Measurements from ENCODE around the gene LAMB1. TPM values are rescaled to one million over a fixed set of nuclear protein-coding genes. Genes with fewer than 3 reads are reported as not detected.
"Not testable (repeated sequence)": the region's sequence is repeated elsewhere in the genome, so short reads cannot be mapped to it uniquely, and the experiment has no call there.

Gene LAMB1
- total RNA-seq, 1 donor = 332 TPM

DNA sequence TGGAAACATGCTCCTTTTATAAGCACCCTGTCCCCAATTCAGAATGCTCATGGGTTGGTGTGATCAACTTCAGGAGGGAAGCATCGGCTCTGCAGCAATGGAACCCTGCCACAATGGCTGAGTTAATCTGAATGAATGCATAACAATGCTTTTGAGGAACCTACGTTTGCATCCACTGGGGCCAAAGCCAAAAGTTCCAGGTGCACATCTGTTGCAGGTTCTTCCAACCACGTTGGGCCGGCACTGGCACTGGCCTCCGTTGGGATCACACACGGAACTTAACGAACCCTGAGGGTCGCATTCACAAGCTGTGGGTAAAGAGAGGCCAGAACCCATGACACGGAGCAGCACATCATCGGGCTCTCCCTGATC is 43.4 kb downstream of the LAMB1 start:
- no peak for DNase-seq (ENCODE audit: low read depth)
- TF ChIP-seq, protein P1, sequence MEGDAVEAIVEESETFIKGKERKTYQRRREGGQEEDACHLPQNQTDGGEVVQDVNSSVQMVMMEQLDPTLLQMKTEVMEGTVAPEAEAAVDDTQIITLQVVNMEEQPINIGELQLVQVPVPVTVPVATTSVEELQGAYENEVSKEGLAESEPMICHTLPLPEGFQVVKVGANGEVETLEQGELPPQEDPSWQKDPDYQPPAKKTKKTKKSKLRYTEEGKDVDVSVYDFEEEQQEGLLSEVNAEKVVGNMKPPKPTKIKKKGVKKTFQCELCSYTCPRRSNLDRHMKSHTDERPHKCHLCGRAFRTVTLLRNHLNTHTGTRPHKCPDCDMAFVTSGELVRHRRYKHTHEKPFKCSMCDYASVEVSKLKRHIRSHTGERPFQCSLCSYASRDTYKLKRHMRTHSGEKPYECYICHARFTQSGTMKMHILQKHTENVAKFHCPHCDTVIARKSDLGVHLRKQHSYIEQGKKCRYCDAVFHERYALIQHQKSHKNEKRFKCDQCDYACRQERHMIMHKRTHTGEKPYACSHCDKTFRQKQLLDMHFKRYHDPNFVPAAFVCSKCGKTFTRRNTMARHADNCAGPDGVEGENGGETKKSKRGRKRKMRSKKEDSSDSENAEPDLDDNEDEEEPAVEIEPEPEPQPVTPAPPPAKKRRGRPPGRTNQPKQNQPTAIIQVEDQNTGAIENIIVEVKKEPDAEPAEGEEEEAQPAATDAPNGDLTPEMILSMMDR (IDR thresholded peaks at IDR 0.05; ENCODE audit: insufficient read depth, low read length) = no peak
- H3K4me3 ChIP-seq (ENCODE audit: low read depth, low read length) = no peak overlapping the region

DNA sequence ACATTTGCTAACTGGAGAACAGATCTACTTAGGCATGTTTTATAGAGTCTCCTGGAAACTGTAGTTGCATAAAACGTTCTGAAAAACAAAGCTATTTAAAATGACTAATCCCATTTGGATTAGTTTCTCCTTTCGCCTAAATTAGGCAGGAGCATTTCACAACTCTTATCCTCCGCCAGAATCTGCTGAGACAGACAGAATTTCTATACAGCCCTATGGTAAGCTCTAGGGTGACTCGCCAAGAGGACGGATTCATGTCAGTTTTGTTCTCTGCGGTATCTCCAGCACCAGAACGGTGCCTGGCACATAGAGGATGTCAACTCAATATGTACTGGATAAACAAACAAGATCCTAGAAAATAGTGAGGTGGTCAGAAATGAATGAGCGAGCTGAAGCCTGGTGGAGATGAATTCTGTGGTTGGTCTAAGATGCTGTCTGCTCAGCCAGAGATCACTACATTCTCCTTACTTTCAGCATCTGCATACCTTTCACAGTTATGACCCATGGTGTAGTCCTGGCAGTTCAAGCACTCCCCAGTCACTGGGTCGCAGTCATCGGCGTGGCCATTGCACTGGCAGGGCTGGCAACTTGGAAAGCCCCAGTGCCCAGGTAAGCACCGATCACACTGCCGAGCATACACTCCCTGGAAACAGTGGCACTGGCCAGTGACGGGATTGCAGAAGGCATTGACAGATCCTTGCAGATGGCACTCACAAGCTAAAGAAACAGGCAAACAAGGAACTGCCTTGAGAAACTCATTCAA is 44.0 kb downstream of the LAMB1 start:
- TF ChIP-seq, protein P1 (IDR thresholded peaks at IDR 0.05; ENCODE audit: insufficient read depth, low read length) = no peak
- DNase-seq (ENCODE audit: low read depth) = peak; percentile 91
- no peak overlapping the region for H3K4me3 ChIP-seq (ENCODE audit: low read depth, low read length)

DNA sequence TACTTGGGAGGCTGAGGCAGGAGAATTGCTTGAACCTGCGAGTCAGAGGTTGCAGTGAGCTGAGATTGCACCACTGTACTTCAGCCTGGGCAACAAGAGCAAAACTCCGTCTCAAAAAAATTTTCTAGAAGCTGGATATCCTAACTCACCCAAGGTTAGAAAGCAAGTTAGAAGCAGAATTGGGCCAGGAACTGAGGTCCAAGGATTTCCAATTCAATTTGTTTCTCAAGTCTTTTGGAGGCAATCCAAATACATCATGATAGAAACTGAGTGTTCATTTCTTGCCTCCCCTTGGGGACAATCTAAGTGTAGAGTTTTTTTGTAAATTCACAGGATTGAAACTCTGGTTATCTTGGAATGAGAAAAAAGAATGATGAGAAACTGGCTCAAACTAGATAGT is 45.5 kb downstream of the LAMB1 start:
- no peak overlapping the region for H3K4me3 ChIP-seq (ENCODE audit: low read depth, low read length)
- TF ChIP-seq, protein P1 (IDR thresholded peaks at IDR 0.05; ENCODE audit: insufficient read depth, low read length) = no peak
- peak; percentile 61 for DNase-seq (ENCODE audit: low read depth)

DNA sequence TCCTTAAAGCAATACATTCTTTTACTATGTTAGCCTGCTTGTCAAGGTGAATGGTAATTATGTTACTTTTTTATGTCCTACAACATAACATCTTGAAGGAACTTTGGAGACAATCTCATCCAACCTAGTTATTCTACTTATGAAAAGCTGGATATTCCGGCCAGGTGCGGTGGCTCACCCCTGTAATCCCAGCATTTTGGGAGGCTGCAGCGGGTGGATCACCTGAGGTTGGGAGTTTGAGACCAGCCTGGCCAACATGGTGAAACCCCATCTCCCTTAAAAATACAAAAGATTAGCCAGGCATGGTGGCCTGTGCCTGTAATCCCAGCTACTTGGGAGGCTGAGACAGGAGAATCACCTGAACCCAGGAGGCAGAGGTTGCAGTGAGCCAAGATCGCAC is 46.0 kb downstream of the LAMB1 start:
- not testable (repeated sequence) for H3K4me3 ChIP-seq (ENCODE audit: low read depth, low read length); DNase-seq (ENCODE audit: low read depth)

DNA sequence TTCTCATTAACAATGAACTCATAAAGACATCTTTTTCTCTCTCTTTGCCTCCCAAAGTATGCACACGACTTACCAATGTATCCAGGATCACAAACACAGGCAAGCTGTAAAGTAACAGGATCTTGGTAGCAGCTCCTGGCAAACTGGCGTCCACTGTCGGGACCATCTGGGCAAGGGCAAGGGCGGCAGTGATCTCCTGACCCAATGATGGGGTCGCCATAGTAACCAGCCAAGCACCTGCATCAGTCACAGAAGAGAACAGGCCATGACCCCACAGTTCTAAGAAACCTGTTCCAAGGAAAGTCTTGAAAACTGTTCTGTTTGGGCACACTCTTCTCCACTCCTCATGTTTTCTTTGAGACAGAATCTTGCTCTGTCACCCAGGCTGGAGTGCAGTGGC is 47.6 kb downstream of the LAMB1 start:
- no peak for DNase-seq (ENCODE audit: low read depth)
- H3K4me3 ChIP-seq (ENCODE audit: low read depth, low read length) = no peak overlapping the region
- TF ChIP-seq, protein P1 (IDR thresholded peaks at IDR 0.05; ENCODE audit: insufficient read depth, low read length) = no peak

DNA sequence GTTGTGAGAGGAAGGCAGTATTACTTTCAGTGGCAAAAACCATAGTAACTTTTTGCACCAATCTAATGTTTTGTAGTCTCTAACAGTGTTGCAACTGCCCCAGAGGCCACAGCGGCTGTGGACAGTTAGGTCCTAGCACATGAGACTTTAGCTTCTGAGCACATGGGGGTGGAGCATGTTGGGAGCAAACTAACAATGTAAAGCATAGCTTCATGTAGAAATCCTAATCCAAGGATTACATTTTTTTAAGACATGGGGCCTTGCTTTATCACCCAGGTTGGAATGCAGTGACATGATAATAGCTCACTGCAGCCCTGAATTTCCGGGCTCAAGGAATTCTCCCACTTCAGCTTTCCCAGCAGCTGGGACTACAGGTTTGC is 49.0 kb downstream of the LAMB1 start:
- DNase-seq (ENCODE audit: low read depth) = no peak
- H3K4me3 ChIP-seq (ENCODE audit: low read depth, low read length) = no peak overlapping the region
- TF ChIP-seq, protein P1 (IDR thresholded peaks at IDR 0.05; ENCODE audit: insufficient read depth, low read length) = no peak

DNA sequence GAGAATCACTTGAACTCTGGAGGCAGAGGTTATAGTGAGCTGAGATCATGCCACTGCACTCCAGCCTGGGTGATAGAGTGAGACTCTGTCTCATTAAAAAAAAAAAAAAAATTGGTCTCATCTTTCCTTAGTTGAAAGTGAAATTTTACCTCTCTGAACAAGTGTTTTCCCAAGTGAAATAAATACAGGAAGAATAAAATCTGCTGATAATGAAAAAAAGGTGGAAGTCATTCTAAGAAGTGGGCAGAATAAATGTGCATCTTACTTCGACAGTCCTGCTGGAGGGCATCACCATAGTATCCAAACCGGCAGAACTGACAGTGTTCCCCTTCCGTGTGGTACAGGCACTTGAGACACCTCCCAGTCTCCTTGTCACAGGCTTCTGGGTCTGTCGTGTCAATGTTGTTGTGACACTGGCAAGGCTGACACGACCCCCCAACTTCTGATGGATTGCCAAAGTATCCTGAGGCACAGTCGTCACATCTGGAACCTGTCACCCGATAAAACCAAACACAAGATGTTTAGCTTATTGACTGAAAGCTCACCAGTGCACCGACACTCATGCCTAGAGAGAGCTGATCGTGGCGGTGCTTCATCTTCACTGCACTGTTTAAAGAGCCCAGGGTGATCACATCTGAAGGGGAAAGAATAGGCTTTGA is 49.6 kb downstream of the LAMB1 start:
- DNase-seq (ENCODE audit: low read depth) = no peak
- TF ChIP-seq, protein P1 (IDR thresholded peaks at IDR 0.05; ENCODE audit: insufficient read depth, low read length) = no peak
- H3K4me3 ChIP-seq (ENCODE audit: low read depth, low read length) = no peak overlapping the region

Data from fibroblast of the aortic adventitia (primary cell).